ENCODE data around the gene ENOX1. TPM values are rescaled to one million over a fixed set of nuclear protein-coding genes. Genes with fewer than 3 reads are reported as not detected.
A peak's percentile ranks its signal among the peaks of the same experiment; 100 is the strongest.

ENOX1 gene
- total RNA-seq, 1 donor from 2014 or later: 8.7 TPM

- Mint-ChIP-seq H3K4me3 (ENCODE audit: unreplicated experiment) (peak overlapping the region; percentile 9), H3K4me1 (ENCODE audit: low read depth, unreplicated experiment) (peaks cover 45% of the 10 kb centered on the region), H3K36me3 (ENCODE audit: unreplicated experiment) (no peaks in the 10 kb centered on the region), H3K9me3 (ENCODE audit: unreplicated experiment) (peaks cover 14% of the 10 kb centered on the region), H3K27ac (ENCODE audit: unreplicated experiment) (peak overlapping the region; percentile 90), H3K27me3 (ENCODE audit: unreplicated experiment) (peaks cover 11% of the 10 kb centered on the region)
- TF ChIP-seq CTCF (IDR thresholded peaks at IDR 0.05; ENCODE audit: partially characterized antibody, unreplicated experiment): no peak
- no peak for DNase-seq
These were observed 549.2 kb downstream of the ENOX1 start for GRCh38 chr13:43237616-43238015.

DNA sequence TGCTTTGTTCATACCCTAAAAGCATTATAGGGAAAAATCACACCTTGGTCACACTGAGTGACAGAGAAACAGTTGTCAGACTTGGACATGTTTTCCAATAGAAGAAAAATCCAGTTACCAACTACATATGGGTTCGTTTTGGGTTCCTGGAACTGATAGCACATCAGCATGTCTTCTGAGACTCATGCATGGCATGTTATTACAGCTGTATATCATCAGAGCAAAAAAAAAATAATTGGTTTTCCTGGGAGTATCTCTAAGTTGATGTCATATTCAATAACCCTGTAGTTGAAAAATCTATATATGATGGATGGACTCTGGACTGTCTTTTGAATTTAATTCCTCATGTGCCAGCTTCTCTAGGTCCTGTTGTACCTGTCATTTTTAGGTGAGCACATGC, 551.7 kb downstream of the ENOX1 start:
- Mint-ChIP-seq H3K36me3 (ENCODE audit: unreplicated experiment) (no peaks in the 10 kb centered on the region), H3K27me3 (ENCODE audit: unreplicated experiment) (peaks cover 5% of the 10 kb centered on the region), H3K4me1 (ENCODE audit: low read depth, unreplicated experiment) (peaks cover 28% of the 10 kb centered on the region), H3K27ac (ENCODE audit: unreplicated experiment) (no peak overlapping the region), H3K9me3 (ENCODE audit: unreplicated experiment) (peaks cover 8% of the 10 kb centered on the region), H3K4me3 (ENCODE audit: unreplicated experiment) (no peak overlapping the region)
- DNase-seq: no peak
- no peak for TF ChIP-seq CTCF (IDR thresholded peaks at IDR 0.05; ENCODE audit: partially characterized antibody, unreplicated experiment)

- peaks cover 14% of the 10 kb centered on the region for H3K4me1 Mint-ChIP-seq (ENCODE audit: low read depth, unreplicated experiment)
- H3K36me3 Mint-ChIP-seq (ENCODE audit: unreplicated experiment): no peaks in the 10 kb centered on the region
- peaks cover 2% of the 10 kb centered on the region for H3K9me3 Mint-ChIP-seq (ENCODE audit: unreplicated experiment)
- no peak for TF ChIP-seq CTCF (IDR thresholded peaks at IDR 0.05; ENCODE audit: partially characterized antibody, unreplicated experiment)
- H3K4me3 Mint-ChIP-seq (ENCODE audit: unreplicated experiment): no peak overlapping the region
- no peak overlapping the region for H3K27ac Mint-ChIP-seq (ENCODE audit: unreplicated experiment)
- peaks cover 2% of the 10 kb centered on the region for H3K27me3 Mint-ChIP-seq (ENCODE audit: unreplicated experiment)
- no peak for DNase-seq
These were observed 553.9 kb downstream of the ENOX1 start for GRCh38 chr13:43232873-43233265.

DNA sequence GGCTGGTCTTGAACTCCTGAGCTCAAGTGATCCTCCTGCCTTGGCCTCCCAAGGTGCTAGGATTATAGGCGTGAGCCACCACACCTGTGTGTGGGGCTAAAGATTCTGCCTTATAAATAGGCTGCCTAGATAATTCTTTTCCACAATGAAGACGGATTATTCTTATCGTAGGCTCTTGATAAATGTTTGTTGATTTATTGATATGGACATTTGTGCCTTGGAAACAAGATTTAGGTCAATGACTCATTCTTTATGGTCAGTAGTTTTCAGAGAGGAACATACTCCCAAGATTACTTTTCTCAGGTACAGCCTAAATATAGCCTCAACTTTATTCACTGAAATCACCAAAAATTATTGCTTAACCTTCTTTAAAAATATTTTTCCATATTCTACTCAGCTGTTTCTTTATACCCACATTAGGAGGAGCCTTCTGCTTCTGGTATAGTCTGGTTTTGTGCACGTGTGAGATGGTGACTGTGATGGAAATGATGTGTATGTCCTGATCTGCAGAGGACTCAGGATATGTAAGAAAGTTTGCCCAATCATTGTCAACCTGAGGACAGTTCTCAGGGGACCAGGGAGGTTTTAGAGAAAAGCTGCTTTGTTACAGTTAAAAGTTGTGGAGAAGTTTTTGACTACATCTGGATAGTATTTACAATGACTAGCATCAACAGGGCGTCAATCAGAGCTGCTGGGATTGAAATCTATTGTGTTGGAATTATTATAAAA, 554.5 kb downstream of the ENOX1 start:
- H3K9me3 Mint-ChIP-seq (ENCODE audit: unreplicated experiment): peaks cover 1% of the 10 kb centered on the region
- H3K27me3 Mint-ChIP-seq (ENCODE audit: unreplicated experiment): peaks cover 2% of the 10 kb centered on the region
- no peak for TF ChIP-seq CTCF (IDR thresholded peaks at IDR 0.05; ENCODE audit: partially characterized antibody, unreplicated experiment)
- H3K27ac Mint-ChIP-seq (ENCODE audit: unreplicated experiment): no peak overlapping the region
- no peak for DNase-seq
- H3K4me1 Mint-ChIP-seq (ENCODE audit: low read depth, unreplicated experiment): peaks cover 8% of the 10 kb centered on the region
- no peak overlapping the region for H3K4me3 Mint-ChIP-seq (ENCODE audit: unreplicated experiment)
- H3K36me3 Mint-ChIP-seq (ENCODE audit: unreplicated experiment): no peaks in the 10 kb centered on the region

GRCh38 chr13:43230989-43231388, 555.8 kb downstream of the ENOX1 start:
- Mint-ChIP-seq H3K4me3 (ENCODE audit: unreplicated experiment) (no peak overlapping the region), H3K27ac (ENCODE audit: unreplicated experiment) (no peak overlapping the region), H3K4me1 (ENCODE audit: low read depth, unreplicated experiment) (peaks cover 1% of the 10 kb centered on the region), H3K36me3 (ENCODE audit: unreplicated experiment) (no peaks in the 10 kb centered on the region), H3K27me3 (ENCODE audit: unreplicated experiment) (peaks cover 2% of the 10 kb centered on the region), H3K9me3 (ENCODE audit: unreplicated experiment) (peaks cover 1% of the 10 kb centered on the region)
- no peak for DNase-seq
- no peak for TF ChIP-seq CTCF (IDR thresholded peaks at IDR 0.05; ENCODE audit: partially characterized antibody, unreplicated experiment)
